GM23248 (cell line): Measurements from ENCODE around the gene CACNB4. TPM values are rescaled to one million over a fixed set of nuclear protein-coding genes. Genes with fewer than 3 reads are reported as not detected.

Experiments used
- DNase-seq: peaks from one replicate; pipeline ENCODE4 v3.0.0-alpha.2; 2015
- H2AFZ ChIP-seq: fragments of 200-600 bp; sonication (generic); 2 replicates; pipeline ENCODE4 v1.6.1; 2016; ENCODE audit warnings: antibody characterized with exemption
- H3F3A ChIP-seq: fragments of 200-600 bp; sonication (generic); 2 replicates; pipeline ENCODE4 v1.6.1; 2016; ENCODE audit warnings: mild to moderate bottlenecking, antibody characterized with exemption, mixed run types; ENCODE audit not compliant: insufficient read depth
- H3K27ac ChIP-seq: fragments of 200-600 bp; sonication (generic); 2 replicates; pipeline ENCODE4 v1.5.1; 2016; ENCODE audit warnings: mild to moderate bottlenecking
- H3K27me3 ChIP-seq: fragments of 200-600 bp; sonication (generic); replicated peaks from 2 replicates; pipeline ENCODE4 v1.6.1; 2016; ENCODE audit warnings: mild to moderate bottlenecking; ENCODE audit not compliant: insufficient read depth
- H3K36me3 ChIP-seq: fragments of 200-600 bp; sonication (generic); 2 replicates; pipeline ENCODE4 v1.6.1; 2016; ENCODE audit warnings: low read depth, mild to moderate bottlenecking
- H3K4me1 ChIP-seq: fragments of 200-600 bp; sonication (generic); 2 replicates; pipeline ENCODE4 v1.6.1; 2016; ENCODE audit warnings: mild to moderate bottlenecking; ENCODE audit not compliant: insufficient read depth
- H3K4me2 ChIP-seq: fragments of 200-600 bp; sonication (generic); one replicate; pipeline ENCODE4 v1.6.1; 2016; ENCODE audit warnings: mild to moderate bottlenecking; ENCODE audit not compliant: unreplicated experiment
- H3K4me3 ChIP-seq: fragments of 200-600 bp; sonication (generic); 2 replicates; pipeline ENCODE4 v1.5.1; 2016; ENCODE audit warnings: mild to moderate bottlenecking
- H3K79me2 ChIP-seq: fragments of 200-600 bp; sonication (generic); 2 replicates; pipeline ENCODE4 v1.6.1; 2016; ENCODE audit warnings: mild to moderate bottlenecking; ENCODE audit not compliant: insufficient read depth
- H3K9ac ChIP-seq: fragments of 200-600 bp; sonication (generic); 2 replicates; pipeline ENCODE4 v1.6.1; 2016; ENCODE audit warnings: mild to moderate bottlenecking
- H3K9me2 ChIP-seq: fragments of 200-600 bp; sonication (generic); 2 replicates; pipeline ENCODE4 v1.6.1; 2016; ENCODE audit warnings: mixed run types, mild to moderate bottlenecking, moderate library complexity; ENCODE audit not compliant: insufficient read depth
- H3K9me3 ChIP-seq: fragments of 200-600 bp; sonication (generic); one replicate; pipeline ENCODE4 v1.6.1; 2017; ENCODE audit warnings: low read depth
- H4K20me1 ChIP-seq: fragments of 200-600 bp; sonication (generic); 2 replicates; pipeline ENCODE4 v1.6.0; 2016; ENCODE audit not compliant: insufficient read depth
- EZH2 ChIP-seq: fragments of 200-600 bp; sonication (generic); IDR thresholded peaks from 2 replicates; pipeline ENCODE4 v1.6.1; 2018; ENCODE audit warnings: antibody characterized with exemption, mild to moderate bottlenecking; ENCODE audit not compliant: insufficient read depth, poor library complexity, severe bottlenecking
- EZH2phosphoT487 ChIP-seq: fragments of 200-600 bp; sonication (generic); IDR thresholded peaks from 2 replicates; pipeline ENCODE4 v1.6.1; 2018; ENCODE audit warnings: antibody characterized with exemption, moderate library complexity, mild to moderate bottlenecking, low read depth; ENCODE audit not compliant: insufficient read depth
- WGBS, 2 experiments: methylation state at CpG; one replicate each; pipeline ENCODE4 v1.1.6; 2015 to 2017; ENCODE audit warnings: low lambda C conversion rate in 2 of 2, low coverage in 1 of 2; ENCODE audit errors: missing lambda C conversion rate in 2 of 2; 5-methylcytosine and 5-hydroxymethylcytosine counted together
- in situ Hi-C: fragments of 300-500 bp; cut with MboI; formaldehyde crosslinking; loops from 2 replicates; pipeline ENCODE4 v1.15.0; 2020
- polyA plus RNA-seq: library from polyadenylated mRNA; unstranded; fragments of >200 nt; fragmentation: Nextera tagmentation; extraction: Ambion mirVana; gene quantifications from 2 replicates; pipeline ENCODE4 v1.2.1, GENCODE V29; 2016
- total RNA-seq: library from RNA; depleted of rRNA; stranded (reverse); fragments of >200 nt; shearing (Covaris generic); gene quantifications from 2 replicates; pipeline ENCODE4 v1.2.3, GENCODE V29; 2014

CACNB4 gene
- total and polyA plus RNA-seq, 2 experiments from 2014 or later, result 0.05 to 0.11 TPM

GRCh38 chr2:151840216-151841046 is 258.4 kb downstream of the CACNB4 start:
- Histone ChIP-seq H3K36me3 (no peaks in the 10 kb centered on the region), H3K4me2 (no peak overlapping the region), H3K79me2 (no peaks in the 10 kb centered on the region), H3K4me3 (no peak overlapping the region), H3F3A (no peaks in the 10 kb centered on the region), H2AFZ (no peak overlapping the region), H3K9me2 (no peaks in the 10 kb centered on the region), H3K27me3 (no peaks in the 10 kb centered on the region; the same call in 1 of the 2 replicates), H3K9me3 (no peaks in the 10 kb centered on the region), H3K9ac (no peak overlapping the region), H3K4me1 (no peaks in the 10 kb centered on the region), H3K27ac (no peak overlapping the region), H4K20me1 (no peaks in the 10 kb centered on the region)
- 57 to 62% methylated on average over 5 of the region's 5 CpGs for WGBS, 2 experiments
- no peak for DNase-seq
- in situ Hi-C loops, result no loop called here
- no peak for TF ChIP-seq EZH2phosphoT487
- TF ChIP-seq EZH2, result no peak

DNA sequence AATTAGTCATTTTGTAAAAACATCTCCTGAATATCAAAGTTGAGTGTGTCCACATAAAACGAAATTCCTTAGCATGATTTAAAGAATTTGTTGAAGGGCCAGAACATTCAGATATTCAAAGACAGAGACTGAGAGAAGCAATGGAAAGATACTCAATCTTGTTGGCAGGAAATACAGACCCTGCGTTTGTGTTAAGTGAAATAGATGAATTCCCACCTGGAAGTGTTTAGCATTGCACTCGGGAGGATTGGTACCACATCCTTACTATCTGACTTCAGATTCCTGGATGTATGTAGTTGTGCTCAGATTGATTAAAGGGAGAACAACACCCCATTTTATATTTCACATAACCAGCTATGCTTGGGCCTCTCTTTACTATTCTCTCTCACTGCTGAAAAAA is 260.9 kb downstream of the CACNB4 start:
- Histone ChIP-seq H3K4me2 (no peak overlapping the region), H3K4me3 (no peak overlapping the region), H4K20me1 (no peaks in the 10 kb centered on the region), H3K36me3 (no peaks in the 10 kb centered on the region), H3K27ac (no peak overlapping the region), H3K79me2 (no peaks in the 10 kb centered on the region), H3K4me1 (no peaks in the 10 kb centered on the region), H3K9me2 (no peaks in the 10 kb centered on the region), H2AFZ (no peak overlapping the region), H3K27me3 (no peaks in the 10 kb centered on the region; the same call in 1 of the 2 replicates), H3K9ac (no peak overlapping the region), H3K9me3 (no peaks in the 10 kb centered on the region), H3F3A (no peaks in the 10 kb centered on the region)
- no peak for DNase-seq
- in situ Hi-C loops, result no loop called here
- 33 to 50% methylated on average over 3 of the region's 3 CpGs for WGBS, 2 experiments
- no peak for TF ChIP-seq EZH2phosphoT487
- no peak for TF ChIP-seq EZH2

GRCh38 chr2:151833984-151834383 is 264.9 kb downstream of the CACNB4 start:
- Histone ChIP-seq H3K9ac (no peak overlapping the region), H3K27me3 (no peaks in the 10 kb centered on the region), H3K4me2 (no peak overlapping the region), H3K9me2 (no peaks in the 10 kb centered on the region), H3F3A (no peaks in the 10 kb centered on the region), H3K9me3 (no peaks in the 10 kb centered on the region), H4K20me1 (no peaks in the 10 kb centered on the region), H3K36me3 (no peaks in the 10 kb centered on the region), H3K79me2 (no peaks in the 10 kb centered on the region), H2AFZ (no peak overlapping the region), H3K4me3 (no peak overlapping the region), H3K4me1 (no peaks in the 10 kb centered on the region), H3K27ac (no peak overlapping the region)
- WGBS, 2 experiments, result 78 to 87% methylated on average over 3 of the region's 3 CpGs
- in situ Hi-C loops, result no loop called here
- no peak for TF ChIP-seq EZH2phosphoT487
- TF ChIP-seq EZH2, result no peak
- no peak for DNase-seq

GRCh38 chr2:151830961-151831360 is 267.9 kb downstream of the CACNB4 start:
- in situ Hi-C loops, result no loop called here
- no peak for DNase-seq
- peaks cover 8% of the 10 kb centered on the region for H3K4me1 ChIP-seq

More at GRCh38 chr2:151830961-151831360, 267.9 kb downstream of the CACNB4 start:
- H3K4me3 ChIP-seq, result no peak overlapping the region
- H4K20me1 ChIP-seq, result no peaks in the 10 kb centered on the region; the same call in 1 of the 2 replicates
- H3K27me3 ChIP-seq, result no peaks in the 10 kb centered on the region
- H2AFZ ChIP-seq, result no peak overlapping the region
- TF ChIP-seq EZH2phosphoT487 (no peak), EZH2 (no peak)
- no peaks in the 10 kb centered on the region for H3F3A ChIP-seq
- H3K9ac ChIP-seq, result no peak overlapping the region
- H3K9me3 ChIP-seq, result no peaks in the 10 kb centered on the region
- no peak overlapping the region for H3K27ac ChIP-seq
- H3K4me2 ChIP-seq, result no peak overlapping the region
- H3K9me2 ChIP-seq, result no peaks in the 10 kb centered on the region
- peaks cover 22% of the 10 kb centered on the region for H3K79me2 ChIP-seq
- 79 to 94% methylated on average over 2 of the region's 2 CpGs for WGBS, 2 experiments
- H3K36me3 ChIP-seq, result no peaks in the 10 kb centered on the region
